ENCODE data around the gene OR6F1. TPM values are rescaled to one million over a fixed set of nuclear protein-coding genes. Genes with fewer than 3 reads are reported as not detected.

Gene OR6F1
- total and polyA plus RNA-seq, 2 donors (not counting 3 experiments of a cell fraction or from before 2014, with no cell fraction given) = not detected

GRCh38 chr1:247741756-247742155, 25.3 kb upstream of the OR6F1 start:
- H3K27ac ChIP-seq (ENCODE audit: insufficient read depth, low read depth, low read length) = no peak overlapping the region
- H3K4me1 ChIP-seq (ENCODE audit: control insufficient read depth, extremely low read depth, insufficient read depth, low read length) = no peaks in the 10 kb centered on the region
- peaks cover 5% of the 10 kb centered on the region for H3K9me3 ChIP-seq (replicated peaks; ENCODE audit: control insufficient read depth, insufficient read depth, low read length)
- no peak for DNase-seq (ENCODE audit: low read depth, low spot score)
- dilution Hi-C loops (cut with MboI; ENCODE audit: extremely low pct_ligation_motif_present, low sequenced_read_pairs) = no loop called here
- no peak overlapping the region for H3K9ac ChIP-seq (replicated peaks; ENCODE audit: extremely low read depth, insufficient read depth, low read length)
- H3K79me2 ChIP-seq (ENCODE audit: control insufficient read depth, insufficient read depth, low read length) = no peaks in the 10 kb centered on the region
- TF ChIP-seq EZH2 (IDR thresholded peaks at IDR 0.05; ENCODE audit: borderline replicate concordance, low read depth, low read length, severe bottlenecking) = no peak
- TF ChIP-seq JUN (IDR thresholded peaks at IDR 0.05; ENCODE audit: borderline replicate concordance, insufficient read depth, insufficient read length, low read depth) = no peak
- no peak for TF ChIP-seq MYC (IDR thresholded peaks at IDR 0.05; ENCODE audit: low read depth, low read length)
- BruUV-seq (replicated peaks) = no TSS peak
- no peaks in the 10 kb centered on the region for H3K36me3 ChIP-seq (ENCODE audit: control insufficient read depth in 2 of 2, extremely low read depth in 1 of 2, insufficient read depth in 2 of 2, low read length in 2 of 2)
- no peaks in the 10 kb centered on the region for H3K27me3 ChIP-seq (ENCODE audit: control insufficient read depth in 2 of 2, insufficient read depth in 2 of 2, low read length in 2 of 2)
- no peak overlapping the region for H2AFZ ChIP-seq (ENCODE audit: low read depth, low read length)
- H3K4me3 ChIP-seq (replicated peaks in 1 of 3; ENCODE audit: insufficient read depth in 1 of 3, low read depth in 1 of 3, low read length in 3 of 3) = no peak overlapping the region
- H3K4me2 ChIP-seq (ENCODE audit: insufficient read depth, low read length) = no peak overlapping the region
- intact Hi-C loops (cut with micrococcal nuclease) = no loop called here
- ChIA-PET CTCF (no interaction called here), POLR2A (no interaction called here)
- no peaks in the 10 kb centered on the region for H3K9me1 ChIP-seq (replicated peaks; ENCODE audit: control insufficient read depth, extremely low read depth, insufficient read depth, low read length)
- no peak for FAIRE-seq
- H4K20me1 ChIP-seq (replicated peaks; ENCODE audit: control insufficient read depth, extremely low read depth, insufficient read depth, low read length) = no peaks in the 10 kb centered on the region

GRCh38 chr1:247740721-247741120, 24.3 kb upstream of the OR6F1 start:
- Histone ChIP-seq H3K79me2 (ENCODE audit: control insufficient read depth, insufficient read depth, low read length) (no peaks in the 10 kb centered on the region), H3K4me2 (ENCODE audit: insufficient read depth, low read length) (no peak overlapping the region), H3K27ac (ENCODE audit: insufficient read depth, low read depth, low read length) (no peak overlapping the region), H3K9me1 (replicated peaks; ENCODE audit: control insufficient read depth, extremely low read depth, insufficient read depth, low read length) (no peaks in the 10 kb centered on the region), H3K4me1 (ENCODE audit: control insufficient read depth, extremely low read depth, insufficient read depth, low read length) (no peaks in the 10 kb centered on the region), H2AFZ (ENCODE audit: low read depth, low read length) (no peak overlapping the region), H3K4me3 (replicated peaks in 1 of 3; ENCODE audit: insufficient read depth in 1 of 3, low read depth in 1 of 3, low read length in 3 of 3) (no peak overlapping the region), H3K27me3 (ENCODE audit: control insufficient read depth in 2 of 2, insufficient read depth in 2 of 2, low read length in 2 of 2) (no peaks in the 10 kb centered on the region), H3K9ac (replicated peaks; ENCODE audit: extremely low read depth, insufficient read depth, low read length) (no peak overlapping the region), H4K20me1 (replicated peaks; ENCODE audit: control insufficient read depth, extremely low read depth, insufficient read depth, low read length) (no peaks in the 10 kb centered on the region), H3K36me3 (ENCODE audit: control insufficient read depth in 2 of 2, extremely low read depth in 1 of 2, insufficient read depth in 2 of 2, low read length in 2 of 2) (no peaks in the 10 kb centered on the region), H3K9me3 (replicated peaks; ENCODE audit: control insufficient read depth, insufficient read depth, low read length) (peaks cover 5% of the 10 kb centered on the region)
- dilution Hi-C loops (cut with MboI; ENCODE audit: extremely low pct_ligation_motif_present, low sequenced_read_pairs) = no loop called here
- TF ChIP-seq FOS (IDR thresholded peaks at IDR 0.05; ENCODE audit: borderline replicate concordance, insufficient read depth, low read length) (no peak), MAX (IDR thresholded peaks at IDR 0.05; ENCODE audit: insufficient read depth, insufficient read length) (no peak), CTCF (IDR thresholded peaks at IDR 0.05; ENCODE audit: extremely low read depth in 1 of 2, insufficient read depth in 1 of 2, low read depth in 1 of 2, low read length in 2 of 2) (no peak), JUN (IDR thresholded peaks at IDR 0.05; ENCODE audit: borderline replicate concordance, insufficient read depth, insufficient read length, low read depth) (no peak), EZH2 (IDR thresholded peaks at IDR 0.05; ENCODE audit: borderline replicate concordance, low read depth, low read length, severe bottlenecking) (no peak), POLR2A (IDR thresholded peaks at IDR 0.05; ENCODE audit: low read depth, low read length) (no peak), POLR2AphosphoS5 (IDR thresholded peaks at IDR 0.05; ENCODE audit: insufficient read depth, low read depth, low read length) (no peak), GATA2 (IDR thresholded peaks at IDR 0.05; ENCODE audit: insufficient read depth, insufficient read length, low read depth, low read length) (no peak), MYC (IDR thresholded peaks at IDR 0.05; ENCODE audit: low read depth, low read length) (no peak)
- ChIA-PET POLR2A (no interaction called here), CTCF (no interaction called here)
- no peak for DNase-seq (ENCODE audit: low read depth, low spot score)
- no TSS peak for BruUV-seq (replicated peaks)
- no peak for FAIRE-seq
- intact Hi-C loops (cut with micrococcal nuclease) = no loop called here

Data from endothelial cell of umbilical vein (primary cell).